Choroid plexus epithelial cell (primary cell): ENCODE results near the gene ARHGEF2.
"Not testable (repeated sequence)": the region's sequence is repeated elsewhere in the genome, so short reads cannot be mapped to it uniquely, and the experiment has no call there.

Source experiments
- DNase-seq: peaks from one replicate; pipeline ENCODE4 v3.0.0-alpha.2; 2010; ENCODE audit warnings: low read depth
- H3K4me3 ChIP-seq: 2 replicates; pipeline ENCODE4 v1.5.1; 2011; ENCODE audit warnings: low read depth, mild to moderate bottlenecking, control low read depth, low read length, moderate library complexity
- TF ChIP-seq, protein P1 (sequence below): conservative IDR thresholded peaks from 2 replicates; pipeline ENCODE4 v1.5.1; 2011; ENCODE audit warnings: low read depth, mild to moderate bottlenecking, control low read depth, inconsistent platforms, low read length, moderate library complexity

The ARHGEF2 gene

DNA sequence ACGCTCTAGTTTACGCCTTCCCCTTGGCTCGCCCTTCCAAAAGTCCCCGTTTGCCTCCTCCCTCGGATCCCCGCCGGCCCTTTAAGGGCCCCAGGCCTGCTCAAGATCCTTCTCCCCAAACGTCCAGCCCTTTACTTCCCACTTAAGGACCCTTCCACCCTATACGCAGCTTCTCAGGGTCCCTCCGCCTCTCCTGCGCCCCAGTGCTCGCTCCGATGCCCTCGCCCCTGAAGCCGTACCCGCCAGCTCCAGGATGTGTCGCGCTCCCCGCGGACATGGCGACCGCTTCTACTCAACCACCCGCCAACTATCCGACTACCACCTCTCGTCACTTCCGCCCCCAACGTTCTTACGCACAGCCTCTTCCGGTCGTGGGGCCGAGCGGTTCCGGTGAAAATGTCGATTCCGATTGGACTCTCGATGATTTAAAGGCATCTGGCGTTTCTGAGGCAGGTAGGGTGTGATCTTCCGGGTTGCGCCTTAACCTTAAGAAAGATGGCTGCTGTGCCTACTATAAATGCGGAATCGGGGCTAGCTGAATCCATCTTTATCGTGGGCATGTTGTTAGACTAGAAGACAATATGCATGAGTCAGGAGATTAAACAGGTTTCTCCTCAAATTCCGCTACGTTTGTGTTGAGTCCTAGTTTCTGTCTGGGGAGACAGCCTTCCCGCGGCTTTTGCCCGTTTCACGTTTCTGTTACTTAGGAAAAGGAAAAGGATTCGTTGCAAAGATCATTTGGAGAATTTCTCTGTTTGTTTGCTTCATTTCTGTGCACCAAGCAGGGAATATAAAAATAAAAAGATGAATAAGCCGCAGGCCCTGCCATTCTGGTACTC, 44.0 kb downstream of the ARHGEF2 start, which contains the start of gene KHDC4:
Gene KHDC4, minus strand, starts transcription at position 317 of the 839 bp plus-strand sequence. Its CDS starts 40 bp downstream, at position 277.
- peak; percentile 99 for DNase-seq
- H3K4me3 ChIP-seq, result peak within 1 kb of the TSS; percentile 100
- TF ChIP-seq, protein P1, sequence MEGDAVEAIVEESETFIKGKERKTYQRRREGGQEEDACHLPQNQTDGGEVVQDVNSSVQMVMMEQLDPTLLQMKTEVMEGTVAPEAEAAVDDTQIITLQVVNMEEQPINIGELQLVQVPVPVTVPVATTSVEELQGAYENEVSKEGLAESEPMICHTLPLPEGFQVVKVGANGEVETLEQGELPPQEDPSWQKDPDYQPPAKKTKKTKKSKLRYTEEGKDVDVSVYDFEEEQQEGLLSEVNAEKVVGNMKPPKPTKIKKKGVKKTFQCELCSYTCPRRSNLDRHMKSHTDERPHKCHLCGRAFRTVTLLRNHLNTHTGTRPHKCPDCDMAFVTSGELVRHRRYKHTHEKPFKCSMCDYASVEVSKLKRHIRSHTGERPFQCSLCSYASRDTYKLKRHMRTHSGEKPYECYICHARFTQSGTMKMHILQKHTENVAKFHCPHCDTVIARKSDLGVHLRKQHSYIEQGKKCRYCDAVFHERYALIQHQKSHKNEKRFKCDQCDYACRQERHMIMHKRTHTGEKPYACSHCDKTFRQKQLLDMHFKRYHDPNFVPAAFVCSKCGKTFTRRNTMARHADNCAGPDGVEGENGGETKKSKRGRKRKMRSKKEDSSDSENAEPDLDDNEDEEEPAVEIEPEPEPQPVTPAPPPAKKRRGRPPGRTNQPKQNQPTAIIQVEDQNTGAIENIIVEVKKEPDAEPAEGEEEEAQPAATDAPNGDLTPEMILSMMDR, result peak; percentile 35

DNA sequence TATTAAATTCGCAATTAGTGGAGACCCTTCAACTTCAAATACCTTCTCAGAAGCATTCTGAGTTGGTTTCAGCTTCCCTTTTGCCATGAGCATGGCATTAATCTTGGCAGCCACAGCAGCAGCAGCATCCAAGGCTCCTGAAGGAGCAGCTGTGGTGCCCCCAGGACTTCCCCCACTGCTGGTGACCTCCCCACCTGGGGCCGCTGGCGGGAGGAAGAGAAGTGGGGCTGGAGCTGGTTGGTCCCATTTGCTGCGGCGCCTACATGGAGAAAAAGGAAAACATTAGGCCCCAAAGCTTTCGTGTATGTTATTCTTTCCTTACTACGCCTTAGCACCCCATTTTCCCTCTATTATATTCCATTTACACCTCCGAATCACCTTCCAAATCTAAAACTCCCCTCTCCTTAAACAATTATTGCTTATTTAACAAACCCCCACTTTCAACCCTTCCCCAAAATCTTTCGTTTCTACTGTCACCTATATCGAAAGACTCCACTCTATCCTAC, 44.7 kb downstream of the ARHGEF2 start:
- TF ChIP-seq, protein P1, result no peak
- no peak for DNase-seq
- peak overlapping the region; percentile 100 for H3K4me3 ChIP-seq

DNA sequence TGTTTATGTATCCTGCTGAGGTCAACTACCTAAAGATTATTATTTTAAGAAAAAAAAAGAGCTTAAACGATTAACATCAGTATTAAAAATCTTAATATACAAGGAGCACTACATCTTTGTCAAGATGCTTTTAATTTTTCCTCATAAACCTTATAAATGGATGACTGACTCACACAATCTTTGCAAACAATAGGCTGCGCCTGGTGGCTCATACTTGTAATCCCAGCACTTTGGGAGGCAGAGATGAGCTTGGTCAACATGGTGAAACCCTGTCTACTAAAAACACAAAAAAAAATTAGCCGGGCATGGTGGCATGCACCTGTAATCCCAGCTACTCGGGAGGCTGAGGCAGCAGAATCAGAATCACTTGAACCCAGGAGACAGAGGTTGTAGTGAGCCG, 45.9 kb downstream of the ARHGEF2 start:
- no peak for DNase-seq
- TF ChIP-seq, protein P1, result no peak
- H3K4me3 ChIP-seq, result peak overlapping the region; percentile 18

- TF ChIP-seq, protein P1, result no peak
These were observed 46.3 kb downstream of the ARHGEF2 start for GRCh38 chr1:155932081-155932480.

DNA sequence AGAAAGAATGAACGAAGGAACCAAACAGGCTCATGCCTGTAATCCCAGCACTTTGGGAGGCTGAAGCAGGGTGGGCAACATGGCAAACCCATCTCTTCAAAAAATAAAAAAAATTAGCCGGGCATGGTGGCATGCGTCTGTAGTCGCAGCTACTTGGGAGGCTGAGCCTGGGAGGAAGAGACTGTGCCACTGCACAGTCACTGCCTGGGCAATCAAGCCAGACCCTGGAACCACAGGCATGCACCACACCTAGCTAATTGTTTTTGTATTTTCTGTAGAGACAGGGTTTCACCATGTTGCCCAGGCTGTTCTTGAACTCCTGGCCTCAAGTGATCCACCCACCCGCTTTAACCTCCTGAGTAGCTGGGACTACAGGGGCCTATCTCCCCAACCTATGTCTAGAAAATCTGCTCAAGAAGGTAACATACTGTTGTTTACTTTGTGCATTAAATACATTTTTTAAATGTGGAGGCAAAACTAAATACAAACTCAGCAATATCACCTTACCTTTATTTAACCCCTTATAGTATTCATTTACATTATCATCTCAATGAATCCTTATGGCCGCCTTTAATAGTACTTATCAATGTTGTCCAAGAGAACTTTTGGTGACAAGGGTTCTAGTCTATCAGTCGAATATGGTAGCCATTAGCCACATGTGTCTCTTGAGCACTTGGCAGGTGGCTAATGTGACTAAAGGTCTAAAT, 46.9 kb downstream of the ARHGEF2 start:
- no peak overlapping the region for H3K4me3 ChIP-seq
- TF ChIP-seq, protein P1, result no peak
- DNase-seq, result no peak

More at GRCh38 chr1:155932081-155932480, 46.3 kb downstream of the ARHGEF2 start:
- H3K4me3 ChIP-seq, result no peak overlapping the region
- DNase-seq, result no peak

DNA sequence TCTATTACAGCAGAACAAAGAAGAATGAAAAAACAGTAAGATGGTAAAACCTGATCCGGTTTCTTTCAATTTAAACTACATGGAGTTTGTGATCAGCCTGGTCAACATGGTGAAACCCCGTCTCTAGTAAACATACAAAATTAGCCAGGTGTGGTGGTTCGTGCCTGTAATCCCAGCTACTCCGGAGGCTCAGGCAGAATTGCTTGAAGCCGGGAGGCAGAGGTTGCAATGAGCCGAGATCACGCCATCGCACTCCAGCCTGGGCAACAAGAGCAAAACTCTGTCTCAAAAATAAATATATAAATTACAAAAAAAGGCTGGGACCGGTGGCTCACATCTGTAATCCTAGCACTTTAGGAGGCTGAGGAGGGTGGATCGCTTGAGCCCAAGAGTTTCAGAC, 47.6 kb downstream of the ARHGEF2 start:
- not testable (repeated sequence) for DNase-seq, H3K4me3 ChIP-seq

DNA sequence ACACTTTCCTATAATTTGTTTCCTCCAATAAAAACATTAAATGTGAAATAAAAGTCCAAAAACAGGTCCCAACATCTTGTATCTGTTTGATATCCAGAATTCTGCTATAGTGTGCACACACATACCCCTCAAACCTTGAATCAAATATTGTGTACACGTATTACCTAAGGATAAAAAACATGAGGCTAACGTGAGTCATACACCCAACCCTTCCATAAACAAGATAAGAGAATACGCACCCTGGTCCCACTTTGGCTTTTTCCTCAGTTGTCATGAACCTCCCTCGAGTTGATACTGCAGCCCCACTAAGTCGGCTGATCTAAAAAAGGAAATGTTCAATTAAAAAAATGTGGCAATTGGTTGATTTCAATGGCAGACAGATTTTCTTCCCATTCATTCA, 49.3 kb downstream of the ARHGEF2 start:
- TF ChIP-seq, protein P1, result no peak
- H3K4me3 ChIP-seq, result no peak overlapping the region
- DNase-seq, result peak; percentile 41
